Ureter (tissue), 1 donor: ENCODE results near the gene BRINP1. TPM values are rescaled to one million over a fixed set of nuclear protein-coding genes. Genes with fewer than 3 reads are reported as not detected.

ENCODE experiments used
- DNase-seq: peaks from one replicate; pipeline ENCODE4 v3.0.0-alpha.2; 2020; ENCODE audit warnings: low spot score
- total RNA-seq: library from RNA; stranded (reverse); gene quantifications from one replicate; pipeline ENCODE4 v1.2.4, GENCODE V29; 2023
- donor health status: DM: yes; HTN: yes; CAD: no.

BRINP1 gene
- total RNA-seq, 1 donor from 2014 or later = 1.8 TPM

DNA sequence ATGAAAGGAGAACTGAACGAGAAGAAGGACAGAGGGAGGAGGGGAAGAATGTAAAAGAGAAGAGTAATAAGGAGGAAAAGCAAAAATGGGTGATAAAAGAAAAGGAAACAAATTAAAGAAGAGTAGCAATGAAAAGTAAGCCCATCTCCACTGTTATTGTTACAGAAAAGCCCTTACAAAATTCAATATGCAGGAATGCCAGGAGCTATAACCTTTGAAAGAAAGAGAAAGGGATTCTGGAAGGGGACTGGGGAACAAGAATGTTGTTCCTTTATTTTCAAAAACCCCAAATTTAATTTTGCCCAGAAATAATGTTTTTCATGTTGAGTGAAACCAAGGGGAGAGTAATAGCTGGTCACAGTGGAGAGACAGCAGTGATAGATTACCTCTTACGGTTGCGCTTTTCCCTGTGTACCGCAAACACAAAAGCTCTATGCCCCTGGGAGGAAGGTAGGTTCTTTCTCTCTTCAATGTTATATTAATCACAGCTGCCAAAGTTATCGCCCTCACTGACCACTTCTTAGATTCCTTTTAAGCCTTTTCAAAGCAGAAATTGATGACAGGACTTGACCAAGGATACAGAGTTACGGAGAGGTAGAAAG lies 86.7 kb downstream of the BRINP1 start:
- no peak for DNase-seq

- no peak for DNase-seq
Measured at GRCh38 chr9:119280740-119281485, 88.3 kb downstream of the BRINP1 start.

DNA sequence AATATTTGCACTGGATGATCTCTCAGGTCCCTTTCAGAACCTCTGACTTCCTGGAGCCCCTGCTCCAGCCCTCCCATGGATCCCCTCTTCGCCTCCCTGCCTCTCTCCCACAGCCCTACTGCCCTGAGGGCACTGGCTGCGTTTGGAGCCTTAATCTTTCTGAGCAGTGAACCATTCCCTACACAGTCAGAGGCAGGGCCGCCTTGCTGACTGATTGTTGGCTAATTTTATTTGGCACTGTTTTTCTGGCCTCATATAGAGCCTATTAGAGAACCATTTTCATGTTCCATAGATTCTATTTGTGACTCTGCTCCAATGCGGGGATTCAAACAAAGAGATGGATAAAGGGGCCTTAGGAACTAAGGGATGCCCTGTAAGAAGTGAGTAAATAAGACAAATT lies 91.1 kb downstream of the BRINP1 start:
- no peak for DNase-seq

- DNase-seq = no peak
Measured at GRCh38 chr9:119273984-119274665, 95.1 kb downstream of the BRINP1 start.

GRCh38 chr9:119273325-119273904 lies 95.8 kb downstream of the BRINP1 start:
- no peak for DNase-seq

GRCh38 chr9:119272500-119273211 lies 96.6 kb downstream of the BRINP1 start:
- no peak for DNase-seq

DNA sequence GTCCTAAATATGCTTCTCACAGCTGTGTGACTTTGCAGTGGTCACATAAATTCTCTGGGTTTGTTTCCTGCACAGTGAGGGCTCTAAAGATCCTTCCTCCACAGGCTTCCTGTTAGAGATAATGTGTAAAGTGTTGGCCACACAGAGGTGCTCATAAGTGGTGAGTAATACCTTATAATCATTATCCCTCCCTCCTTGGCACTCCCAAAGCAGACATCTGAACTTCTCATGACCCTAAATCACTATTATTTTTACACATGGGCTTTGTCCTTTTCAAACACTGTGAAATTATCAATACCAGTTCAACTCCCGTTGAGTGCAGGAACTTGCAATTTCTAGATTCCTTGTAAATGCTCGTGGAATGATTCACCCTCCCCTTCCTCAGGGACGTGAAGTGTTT lies 100.2 kb downstream of the BRINP1 start:
- DNase-seq = no peak

DNA sequence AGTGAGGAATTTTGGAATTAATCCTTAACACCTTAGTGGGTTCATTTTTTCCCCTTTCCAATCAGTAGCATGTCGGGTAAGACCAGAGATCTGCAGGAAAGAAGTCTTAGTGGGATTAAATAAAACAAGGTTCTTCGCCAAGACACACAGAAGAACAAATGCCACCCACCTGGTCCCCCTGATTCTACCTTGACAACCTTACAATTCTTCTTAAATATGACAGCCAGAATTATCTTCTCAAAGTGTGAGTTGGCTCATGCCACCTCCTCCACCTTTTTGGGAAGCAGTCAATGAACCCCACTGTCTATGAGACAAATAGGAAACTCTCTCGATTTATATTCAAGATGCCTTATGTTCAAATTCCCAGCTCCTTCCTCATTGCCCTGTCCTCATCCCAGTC lies 105.1 kb downstream of the BRINP1 start:
- DNase-seq = no peak

DNA sequence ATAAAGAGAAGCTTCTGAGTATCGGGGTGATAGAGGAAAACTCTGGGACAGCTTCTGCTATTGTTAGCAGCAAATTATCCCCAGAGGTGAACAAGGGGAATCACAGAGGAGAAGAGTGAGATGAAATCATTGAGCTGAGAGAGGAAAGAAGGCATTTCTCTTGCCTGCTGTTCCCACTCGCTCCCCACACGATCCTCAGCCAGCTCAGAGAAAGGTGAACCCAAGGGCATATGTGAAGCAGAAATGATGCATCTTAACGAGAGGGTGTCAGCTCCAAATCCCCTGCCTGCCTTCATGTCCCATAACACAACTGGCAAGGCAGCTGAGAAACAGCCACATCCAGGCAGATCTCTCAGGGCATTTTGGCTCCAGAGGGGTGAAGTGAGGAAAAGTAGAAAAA lies 111.6 kb downstream of the BRINP1 start:
- no peak for DNase-seq

- no peak for DNase-seq
Measured at GRCh38 chr9:119255116-119255515, 114.1 kb downstream of the BRINP1 start.

GRCh38 chr9:119252671-119253299 lies 116.5 kb downstream of the BRINP1 start:
- no peak for DNase-seq

- DNase-seq = no peak
Measured at GRCh38 chr9:119251936-119252335, 117.3 kb downstream of the BRINP1 start.

DNA sequence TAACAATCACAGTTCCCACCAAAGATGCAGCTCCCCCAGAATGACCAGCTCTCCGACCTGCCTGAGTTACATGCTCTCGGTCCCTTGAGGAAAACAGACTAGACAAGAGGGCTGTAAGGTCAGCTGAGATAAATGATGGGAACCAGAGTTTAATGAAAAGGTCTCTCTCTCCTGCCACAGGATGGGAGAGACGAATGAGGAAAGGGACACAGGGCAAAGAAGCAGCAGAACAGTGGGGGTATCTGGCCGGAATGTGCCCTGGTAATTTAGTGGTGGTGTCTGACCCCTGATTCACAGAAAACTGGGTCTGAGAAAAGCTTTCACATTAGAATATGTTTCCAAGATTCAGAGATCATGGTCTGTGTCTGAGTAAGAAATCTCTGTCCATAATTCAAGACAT lies 118.5 kb downstream of the BRINP1 start:
- no peak for DNase-seq

DNA sequence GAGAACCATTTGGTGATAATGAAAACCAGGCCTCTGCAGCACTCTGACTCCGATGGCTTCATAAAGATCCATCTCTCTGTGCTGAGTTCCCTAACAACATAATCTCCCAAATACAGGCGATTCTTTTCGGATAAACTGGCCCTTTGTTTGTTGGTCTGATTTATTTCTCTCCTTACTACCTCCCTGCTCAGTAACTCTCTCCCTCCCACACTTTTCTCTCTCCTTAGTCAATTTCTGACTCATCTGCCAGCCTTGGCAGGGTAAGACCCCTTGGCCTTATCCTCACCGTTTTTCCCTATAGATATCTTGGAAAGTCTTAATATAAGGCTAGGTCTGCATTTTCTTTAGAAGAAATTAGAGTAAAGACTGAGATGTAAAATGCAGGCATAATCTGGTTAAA lies 128.7 kb downstream of the BRINP1 start:
- no peak for DNase-seq

GRCh38 chr9:119234636-119235035 lies 134.6 kb downstream of the BRINP1 start:
- DNase-seq = no peak

GRCh38 chr9:119227422-119227821 lies 141.8 kb downstream of the BRINP1 start:
- DNase-seq = no peak

GRCh38 chr9:119224431-119224830 lies 144.8 kb downstream of the BRINP1 start:
- no peak for DNase-seq

DNA sequence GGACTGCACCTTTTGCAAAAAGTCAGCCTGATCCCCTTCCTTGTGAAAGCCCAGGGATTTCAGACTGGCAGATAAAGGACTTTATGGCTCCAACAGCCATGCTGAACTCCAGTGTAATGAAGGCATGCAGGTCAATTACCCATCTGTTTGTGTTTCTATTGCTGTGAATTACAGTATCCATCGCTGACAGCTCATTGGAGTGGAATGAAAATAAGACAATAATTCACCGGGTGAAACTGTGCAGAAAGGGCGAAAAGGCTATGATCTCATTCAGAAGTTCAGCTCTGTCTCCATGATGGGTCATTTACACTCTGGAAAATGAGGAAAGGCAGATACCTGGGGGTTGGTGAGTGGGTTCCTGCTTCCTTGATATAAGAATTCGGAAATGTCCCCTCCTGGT lies 148.0 kb downstream of the BRINP1 start:
- DNase-seq = no peak

GRCh38 chr9:119218293-119218692 lies 150.9 kb downstream of the BRINP1 start:
- DNase-seq = no peak

- DNase-seq = peak; percentile 45
Measured at GRCh38 chr9:119216651-119217331, 152.4 kb downstream of the BRINP1 start.

- no peak for DNase-seq
Measured at GRCh38 chr9:119215651-119216050, 153.6 kb downstream of the BRINP1 start.
